Effector CD4-positive, alpha-beta T cell (primary cell): ENCODE measurements around the gene KCP.
A peak's percentile ranks its signal among the peaks of the same experiment; 100 is the strongest.

ENCODE experiments used
- DNase-seq: peaks from one replicate; pipeline ENCODE4 v3.0.0-alpha.2; 2020

The KCP gene

GRCh38 chr7:128904381-128905197, 5.9 kb downstream of the KCP start:
- DNase-seq: peak; percentile 17

GRCh38 chr7:128903621-128904361, 6.7 kb downstream of the KCP start:
- DNase-seq: no peak

- no peak for DNase-seq
These were observed 7.5 kb downstream of the KCP start for GRCh38 chr7:128902761-128903585.

- DNase-seq: no peak
These were observed 10.3 kb downstream of the KCP start for GRCh38 chr7:128900237-128900636.

GRCh38 chr7:128899392-128899791, 11.1 kb downstream of the KCP start:
- no peak for DNase-seq

GRCh38 chr7:128895320-128895719, 15.2 kb downstream of the KCP start:
- DNase-seq: no peak

- DNase-seq: no peak
These were observed 16.4 kb downstream of the KCP start for GRCh38 chr7:128894101-128894440.

- DNase-seq: no peak
These were observed 17.0 kb downstream of the KCP start for GRCh38 chr7:128893251-128894100.

GRCh38 chr7:128892521-128893250, 17.8 kb downstream of the KCP start:
- DNase-seq: no peak

- DNase-seq: no peak
These were observed 18.6 kb downstream of the KCP start for GRCh38 chr7:128891942-128892269.

GRCh38 chr7:128891110-128891941, 19.2 kb downstream of the KCP start:
- DNase-seq: no peak

GRCh38 chr7:128890306-128891109, 20.0 kb downstream of the KCP start:
- DNase-seq: no peak

- DNase-seq: no peak
These were observed 21.4 kb downstream of the KCP start for GRCh38 chr7:128889121-128889520.

GRCh38 chr7:128888756-128889095, 21.8 kb downstream of the KCP start:
- DNase-seq: no peak

GRCh38 chr7:128888039-128888755, 22.3 kb downstream of the KCP start:
- no peak for DNase-seq

GRCh38 chr7:128887169-128888038, 23.1 kb downstream of the KCP start:
- no peak for DNase-seq

GRCh38 chr7:128886391-128887168, 23.9 kb downstream of the KCP start:
- DNase-seq: no peak
